Sigmoid colon (tissue), 7 donors: ENCODE measurements around the gene MAGED2. TPM values are rescaled to one million over a fixed set of nuclear protein-coding genes. Genes with fewer than 3 reads are reported as not detected.
"Not testable (repeated sequence)": the region's sequence is repeated elsewhere in the genome, so short reads cannot be mapped to it uniquely, and the experiment has no call there.

ENCODE experiments used
- DNase-seq: peaks from one replicate; pipeline ENCODE4 v3.0.0-alpha.2; 2019
- H3K27ac ChIP-seq, 4 donors: fragments of 200-600 bp; sonication (generic); one replicate each; pipeline ENCODE4 v1.5.1; 2016 to 2019; ENCODE audit warnings: mild to moderate bottlenecking in 1 of 4
- H3K27me3 ChIP-seq, 3 donors: fragments of 200-600 bp; sonication (generic); one replicate each; pipeline ENCODE4 v1.5.1; 2019; ENCODE audit warnings: mild to moderate bottlenecking in 1 of 3
- H3K36me3 ChIP-seq, 4 donors: fragments of 200-600 bp; sonication (generic); one replicate each; pipeline ENCODE4 v1.5.1; 2016 to 2019
- H3K4me1 ChIP-seq, 4 donors: fragments of 200-600 bp; sonication (generic); one replicate each; pipeline ENCODE4 v1.5.1; 2017 to 2019
- H3K4me3 ChIP-seq, 4 donors: fragments of 200-600 bp; sonication (generic); one replicate each; pipeline ENCODE4 v1.5.1; 2017 to 2019; ENCODE audit warnings: mild to moderate bottlenecking in 2 of 4, moderate library complexity in 1 of 4
- H3K9me3 ChIP-seq, 4 donors: fragments of 200-600 bp in 3 of 4; sonication (generic) in 3 of 4; one replicate each; pipeline versions ENCODE4 v1.5.1 to v1.6.1; 2013 to 2019
- CTCF ChIP-seq, 4 experiments: fragments of 450-650 bp in 3 of 4; fragments of 200-600 bp in 1 of 4; IDR thresholded peaks; one replicate each; pipeline ENCODE4 v1.5.1; 2016 to 2019; ENCODE audit warnings: antibody characterized with exemption in 4 of 4, mild to moderate bottlenecking in 3 of 4, moderate library complexity in 2 of 4
- EP300 ChIP-seq, 4 donors: sonication (generic); formaldehyde crosslinking; IDR thresholded peaks; one replicate each; pipeline ENCODE4 v1.6.1; 2017; ENCODE audit warnings: antibody characterized with exemption in 4 of 4
- POLR2A ChIP-seq, 2 donors: fragments of 450-650 bp; IDR thresholded peaks; one replicate each; pipeline ENCODE4 v1.6.1; 2016; ENCODE audit warnings: antibody characterized with exemption in 2 of 2, mild to moderate bottlenecking in 2 of 2, moderate library complexity in 2 of 2
- POLR2AphosphoS5 ChIP-seq, 4 donors: sonication (generic); formaldehyde crosslinking; IDR thresholded peaks; one replicate each; pipeline ENCODE4 v1.6.1; 2017; ENCODE audit warnings: antibody characterized with exemption in 4 of 4
- WGBS, 2 donors: extraction: QIAGEN DNeasy Blood & Tissue Kit; methylation state at CpG; one replicate each; pipeline ENCODE4 v1.1.7; 2013; 5-methylcytosine and 5-hydroxymethylcytosine counted together
- intact Hi-C: fragments of 100-400 bp; cut with DNase I; formaldehyde crosslinking; loops from one replicate; pipeline ENCODE4 v1.15.1; 2023
- polyA plus RNA-seq, 3 donors: library from polyadenylated mRNA; stranded (reverse); fragments of 200-250 nt; gene quantifications; one replicate each; pipeline ENCODE4 v1.2.3, GENCODE V29; 2013
- small RNA-seq, 3 donors: library from RNA; depleted of rRNA; stranded (forward); fragments of <200 nt; gene quantifications; one replicate each; pipeline ENCODE3, GENCODE V24; 2016
- total RNA-seq, 4 donors: library from RNA; depleted of rRNA; stranded (reverse); fragments of >200 nt; gene quantifications; one replicate each; pipeline ENCODE4 v1.1.0, GENCODE V29; 2016
- donor health status: healthy with polysubstance abuse.
- donor health status: Bipolar disorder and iron deficiency.
- donor health status: healthy.

MAGED2 gene
- total and polyA plus RNA-seq, 7 donors: 44.9 to 152 (median 132) TPM

DNA sequence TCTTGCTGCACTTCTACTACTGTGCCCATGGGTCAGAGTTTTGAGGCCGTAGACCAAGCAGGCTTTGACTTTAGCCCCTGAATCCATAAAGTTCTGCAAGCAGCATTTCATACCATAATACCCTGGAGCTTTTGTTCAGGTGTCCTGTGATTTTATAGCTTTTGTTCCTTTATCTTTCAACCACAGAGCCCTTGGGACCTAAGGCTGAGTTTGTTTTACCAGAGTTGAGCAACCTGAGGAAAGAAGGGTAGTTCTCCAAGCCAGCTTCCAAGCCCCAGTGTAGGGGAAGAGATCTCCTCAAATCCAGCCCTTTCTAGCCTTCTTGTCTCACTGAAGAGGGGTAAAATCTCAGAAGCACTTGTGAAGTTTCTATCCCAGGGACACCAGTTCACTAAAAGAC, 35.1 kb downstream of the MAGED2 start:
- Histone ChIP-seq H3K27ac (no peak overlapping the region), H3K9me3 (no peaks in the 10 kb centered on the region), H3K4me1 (no peaks in the 10 kb centered on the region), H3K27me3 (no peaks in the 10 kb centered on the region), H3K4me3 (no peak overlapping the region), H3K36me3 (no peaks in the 10 kb centered on the region)
- DNase-seq: no peak
- 56 to 79% methylated on average over 1 of the region's 1 CpG for WGBS, 2 donors
- TF ChIP-seq EP300 (IDR thresholded peaks at IDR 0.05) (no peak), POLR2AphosphoS5 (IDR thresholded peaks at IDR 0.05) (no peak), POLR2A (IDR thresholded peaks at IDR 0.05) (no peak), CTCF (IDR thresholded peaks at IDR 0.05) (no peak)
- intact Hi-C loops: no loop called here

DNA sequence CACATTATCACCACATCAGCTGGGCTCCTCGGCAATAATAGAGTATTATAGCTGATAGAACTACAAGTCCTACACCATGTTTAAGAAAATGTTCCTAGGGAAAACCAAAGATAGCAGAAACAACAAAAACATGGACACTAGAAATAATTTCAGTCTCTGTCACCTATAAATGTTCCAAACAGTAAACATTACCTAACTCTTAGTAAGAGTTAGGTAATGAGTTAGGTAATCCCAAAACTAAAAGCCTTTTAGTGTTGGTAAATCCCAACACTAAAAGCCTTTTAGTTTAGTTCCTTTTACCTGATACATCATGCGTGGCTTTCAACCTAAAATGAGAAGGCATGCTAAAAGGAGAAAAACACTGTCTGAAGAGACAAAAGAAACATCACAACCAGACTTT, 35.5 kb downstream of the MAGED2 start:
- Histone ChIP-seq H3K4me1 (no peaks in the 10 kb centered on the region), H3K27me3 (no peaks in the 10 kb centered on the region), H3K27ac (no peak overlapping the region), H3K36me3 (no peaks in the 10 kb centered on the region), H3K4me3 (no peak overlapping the region), H3K9me3 (no peaks in the 10 kb centered on the region)
- intact Hi-C loops: no loop called here
- no peak for DNase-seq
- TF ChIP-seq POLR2AphosphoS5 (IDR thresholded peaks at IDR 0.05) (no peak), EP300 (IDR thresholded peaks at IDR 0.05) (no peak), POLR2A (IDR thresholded peaks at IDR 0.05) (no peak), CTCF (IDR thresholded peaks at IDR 0.05) (no peak)
- 83 to 87% methylated on average over 2 of the region's 2 CpGs for WGBS, 2 donors

GRCh38 chrX:54847700-54848099, 40.2 kb downstream of the MAGED2 start:
- DNase-seq, H3K4me1 ChIP-seq, intact Hi-C loops, H3K27me3 ChIP-seq, H3K27ac ChIP-seq, H3K4me3 ChIP-seq, H3K9me3 ChIP-seq, H3K36me3 ChIP-seq: not testable (repeated sequence)
- WGBS, 2 donors: 4 to 78% methylated on average over 2 of the region's 2 CpGs

DNA sequence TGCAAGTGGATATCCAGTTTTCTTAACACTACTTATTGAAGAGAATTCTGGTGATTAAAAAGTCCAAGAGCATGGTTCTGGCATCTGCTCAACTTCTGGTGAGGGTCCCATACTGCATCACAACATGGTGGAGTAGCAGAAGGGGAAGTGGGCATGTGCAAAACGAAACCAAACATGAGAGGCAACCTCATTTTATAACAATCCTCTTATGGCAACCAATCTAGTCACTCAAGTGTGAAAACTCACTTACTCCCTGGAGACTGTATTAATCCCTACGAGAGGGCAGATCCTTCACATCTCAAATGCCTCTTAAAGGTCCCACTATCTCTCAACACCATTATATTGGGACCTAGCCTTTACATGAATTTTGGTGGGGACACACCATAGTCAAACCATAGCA, 57.7 kb downstream of the MAGED2 start:
- no peak overlapping the region for H3K4me3 ChIP-seq
- no peak for TF ChIP-seq POLR2AphosphoS5 (IDR thresholded peaks at IDR 0.05)
- no peak for TF ChIP-seq EP300 (IDR thresholded peaks at IDR 0.05)
- no peak for TF ChIP-seq POLR2A (IDR thresholded peaks at IDR 0.05)
- no peak for TF ChIP-seq CTCF (IDR thresholded peaks at IDR 0.05)
- intact Hi-C loops: no loop called here
- no peak overlapping the region for H3K27ac ChIP-seq
- no peak for DNase-seq
- no peaks in the 10 kb centered on the region for H3K4me1 ChIP-seq
- H3K36me3 ChIP-seq: no peaks in the 10 kb centered on the region
- no peaks in the 10 kb centered on the region for H3K9me3 ChIP-seq
- H3K27me3 ChIP-seq: no peaks in the 10 kb centered on the region
- 31 to 47% methylated on average over 2 of the region's 2 CpGs for WGBS, 2 donors

Small RNA genes lying within 50 kb of the gene (small RNA-seq; reads per million reads assigned to genes)
- gene AL049732.1 (0 reads per million in 3 donors), gene SNORA11 (33.8 to 53.2 (median 42.5) reads per million in 3 donors)

Other genes with a start within 250 kb of the MAGED2 start
- gene ITIH6, start 9.5 kb upstream of the MAGED2 start, total RNA-seq: under 1 TPM in 1 of 4 donors, not detected in 3; under 0.01 TPM
- gene ITIH6, start 9.5 kb upstream of the MAGED2 start, polyA plus RNA-seq: not detected
- gene TRO, start 113.1 kb downstream of the MAGED2 start, total RNA-seq: 10 to 100 TPM in 2 of 4 donors, 1 to 10 TPM in 2; 5.8 to 19.9 (median 9.5) TPM
- gene TRO, start 113.1 kb downstream of the MAGED2 start, polyA plus RNA-seq: 1 to 10 TPM in 2 of 3 donors, under 1 TPM in 1; 0.92 to 2.1 (median 1.2) TPM
- 1 to 10 TPM in 1 of 4 donors, under 1 TPM in 2, not detected in 1; 0.49 to 1.1 (median 0.55) TPM for gene PFKFB1, start 186.4 kb downstream of the MAGED2 start, total RNA-seq
- under 1 TPM in 1 of 3 donors, not detected in 2; 0.44 TPM for gene PFKFB1, start 186.4 kb downstream of the MAGED2 start, polyA plus RNA-seq
- 1 to 10 TPM; 3.9 to 5.7 (median 4.6) TPM for gene APEX2, start 192.6 kb downstream of the MAGED2 start, total RNA-seq
- 10 to 100 TPM; 12.6 to 18.7 (median 17.7) TPM for gene APEX2, start 192.6 kb downstream of the MAGED2 start, polyA plus RNA-seq
- not detected for gene ALAS2, start 223.2 kb downstream of the MAGED2 start, total RNA-seq
- gene ALAS2, start 223.2 kb downstream of the MAGED2 start, polyA plus RNA-seq: not detected